ENCODE measurements around the gene SYNE4. TPM values are rescaled to one million over a fixed set of nuclear protein-coding genes. Genes with fewer than 3 reads are reported as not detected.
"Not testable (repeated sequence)": the region's sequence is repeated elsewhere in the genome, so short reads cannot be mapped to it uniquely, and the experiment has no call there.

SYNE4 gene
- total RNA-seq, 2 donors from 2014 or later: 0.27 TPM; not detected in 1

- ATAC-seq (no peak), DNase-seq (no peak)
Measured at GRCh38 chr19:35963514-35963913, 45.1 kb downstream of the SYNE4 start.

DNA sequence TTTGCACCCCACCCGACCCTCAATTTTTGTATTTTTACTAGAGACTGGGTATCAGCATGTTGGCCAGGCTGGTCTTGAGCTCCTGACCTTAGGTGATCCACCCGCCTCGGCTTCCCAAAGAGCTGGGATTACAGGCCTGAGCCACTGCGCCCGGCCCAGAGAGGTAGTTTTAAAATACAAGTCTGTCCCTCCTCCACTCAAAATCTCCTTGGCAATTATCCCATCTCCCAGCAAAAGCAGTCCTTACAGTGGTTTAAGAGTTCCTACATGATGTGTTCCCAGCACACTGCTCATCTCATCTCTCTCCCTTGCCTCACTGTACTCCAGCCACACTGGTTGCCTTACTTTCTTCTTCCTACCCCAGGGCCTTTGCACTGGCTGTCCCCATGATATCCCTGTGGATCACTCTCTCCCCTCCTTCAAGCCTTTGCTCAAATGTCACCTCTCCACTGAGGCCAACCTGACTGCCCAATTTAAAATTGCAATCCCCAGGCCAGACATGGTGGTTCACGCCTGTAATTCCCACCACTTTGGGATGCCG is 48.1 kb downstream of the SYNE4 start:
- DNase-seq (no peak), ATAC-seq (no peak)
- intact Hi-C loops (cut with DNase I): no loop called here

More at GRCh38 chr19:35963514-35963913, 45.1 kb downstream of the SYNE4 start:
- intact Hi-C loops (cut with DNase I): no loop called here

- intact Hi-C loops (cut with DNase I): no loop called here
- DNase-seq: no peak
- ATAC-seq: no peak
Measured at GRCh38 chr19:35959968-35960320, 48.7 kb downstream of the SYNE4 start.

- DNase-seq (peak; percentile 40), ATAC-seq (peak; percentile 75 to 76)
- intact Hi-C loops (cut with DNase I): no loop called here
Measured at GRCh38 chr19:35959040-35959967, 49.3 kb downstream of the SYNE4 start.

DNA sequence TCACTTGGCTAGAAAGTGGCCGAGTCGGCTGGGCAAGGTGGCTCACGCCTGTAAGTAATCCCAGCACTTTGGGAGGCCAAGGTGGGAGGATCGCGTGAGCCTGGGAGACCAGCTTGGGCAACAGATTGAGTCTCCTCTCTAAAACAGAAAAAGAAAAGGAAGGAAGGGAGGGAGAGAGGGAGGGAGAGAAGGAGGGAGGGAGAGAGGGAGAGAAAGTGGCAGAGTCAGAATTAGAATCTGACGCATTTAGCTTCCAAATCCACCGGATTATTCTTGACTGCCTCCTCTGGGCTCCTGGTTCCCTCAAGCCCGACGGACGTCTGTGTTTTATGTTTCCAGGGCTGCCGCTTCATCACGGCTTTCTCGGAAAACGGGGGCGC is 50.0 kb downstream of the SYNE4 start:
- DNase-seq: no peak
- intact Hi-C loops (cut with DNase I): no loop called here
- no peak for ATAC-seq

- ATAC-seq; intact Hi-C loops (cut with DNase I); DNase-seq: not testable (repeated sequence)
Measured at GRCh38 chr19:35957411-35957810, 51.2 kb downstream of the SYNE4 start.

DNA sequence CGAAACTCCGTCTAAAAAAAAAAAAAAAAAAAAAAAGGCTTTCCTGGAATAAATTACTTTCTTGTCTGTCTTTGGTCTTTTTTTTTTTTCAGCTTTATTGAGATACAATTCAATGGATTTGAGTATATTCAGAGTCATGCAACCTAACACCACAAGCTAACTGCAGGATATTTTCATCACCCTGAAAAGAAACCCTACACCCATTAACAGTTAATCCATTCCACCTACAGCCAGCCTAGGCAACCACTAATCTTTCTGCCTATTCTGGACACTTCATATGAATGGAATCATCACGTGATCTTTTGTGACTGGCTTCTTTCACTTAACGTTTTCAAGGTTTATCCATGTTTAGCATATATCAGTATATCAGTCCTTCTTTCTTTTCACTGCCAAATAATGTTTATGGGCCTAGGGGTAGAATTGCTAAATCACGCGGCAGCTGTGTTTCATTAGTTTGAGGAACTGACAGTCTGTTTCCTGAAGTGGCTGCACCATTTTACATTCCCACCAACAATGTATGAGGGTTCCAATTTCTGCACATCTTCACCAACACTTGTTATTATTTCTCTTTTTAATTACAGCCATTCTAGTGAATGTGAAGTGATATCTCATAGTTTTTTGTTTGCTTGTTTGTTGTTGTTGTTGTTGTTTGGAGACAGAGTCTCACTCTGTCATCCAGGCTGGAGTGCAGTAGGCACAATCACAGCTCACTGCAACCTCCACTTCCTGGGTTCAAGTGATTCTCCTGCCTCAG is 52.6 kb downstream of the SYNE4 start:
- ATAC-seq (no peak), DNase-seq (no peak)
- intact Hi-C loops (cut with DNase I): no loop called here

Other genes with a start within 250 kb of the SYNE4 start
- gene ARHGAP33, start 233.2 kb downstream of the SYNE4 start, total RNA-seq: 1 to 10 TPM; 2.4 to 2.7 TPM
- gene PRODH2, start 196.0 kb downstream of the SYNE4 start, total RNA-seq: not detected
- gene NPHS1, start 156.3 kb downstream of the SYNE4 start, total RNA-seq: not detected
- gene KIRREL2, start 151.9 kb downstream of the SYNE4 start, total RNA-seq: under 1 TPM in 1 of 2 donors, not detected in 1; 0.06 TPM
- 10 to 100 TPM; 11.3 to 17.0 TPM for gene APLP1, start 140.2 kb downstream of the SYNE4 start, total RNA-seq
- 1 to 10 TPM; 3.9 to 5.4 TPM for gene NFKBID, start 108.3 kb downstream of the SYNE4 start, total RNA-seq
- 10 to 100 TPM in 1 of 2 donors, 1 to 10 TPM in 1; 6.9 to 15.5 TPM for gene HCST, start 106.3 kb downstream of the SYNE4 start, total RNA-seq
- 10 to 100 TPM; 43.4 to 88.7 TPM for gene TYROBP, start 100.5 kb downstream of the SYNE4 start, total RNA-seq
- gene LRFN3, start 72.4 kb downstream of the SYNE4 start, total RNA-seq: 1 to 10 TPM; 7.6 to 9.7 TPM
- gene SDHAF1, start 13.6 kb downstream of the SYNE4 start, total RNA-seq: 10 to 100 TPM; 11.4 to 16.0 TPM
- gene ALKBH6, start 5.4 kb upstream of the SYNE4 start, total RNA-seq: 10 to 100 TPM; 11.6 to 13.2 TPM
- gene CLIP3, start 24.1 kb upstream of the SYNE4 start, total RNA-seq: 1 to 10 TPM; 7.2 to 7.9 TPM
- gene THAP8, start 45.5 kb upstream of the SYNE4 start, total RNA-seq: 1 to 10 TPM; 2.3 to 4.4 TPM
- 10 to 100 TPM in 1 of 2 donors, 1 to 10 TPM in 1; 4.4 to 18.1 TPM for gene WDR62, start 46.1 kb upstream of the SYNE4 start, total RNA-seq
- gene OVOL3, start 102.3 kb upstream of the SYNE4 start, total RNA-seq: not detected
- 100 to 1,000 TPM in 1 of 2 donors, 10 to 100 TPM in 1; 92.6 to 104 TPM for gene POLR2I, start 106.1 kb upstream of the SYNE4 start, total RNA-seq
- 10 to 100 TPM; 81.2 to 85.0 TPM for gene TBCB, start 106.7 kb upstream of the SYNE4 start, total RNA-seq
- gene CAPNS1, start 131.3 kb upstream of the SYNE4 start, total RNA-seq: 100 to 1,000 TPM; 614 TPM
- 1,000 to 10,000 TPM; 1,384 to 1,769 TPM for gene COX7A1, start 143.6 kb upstream of the SYNE4 start, total RNA-seq
- gene ZNF565, start 205.9 kb upstream of the SYNE4 start, total RNA-seq: 1 to 10 TPM; 4.5 to 4.8 TPM
- gene ZNF146, start 206.3 kb upstream of the SYNE4 start, total RNA-seq: 10 to 100 TPM; 28.0 to 48.6 TPM